GM21367 (cell line): Measurements from ENCODE around the gene KIFC3.
"Not testable (repeated sequence)": the region's sequence is repeated elsewhere in the genome, so short reads cannot be mapped to it uniquely, and the experiment has no call there.

Experiments
- ATAC-seq: cut with Tn5 transposase; IDR thresholded peaks from one replicate; pipeline ENCODE4 v1.9.1; 2021; ENCODE audit not compliant: unreplicated experiment

Gene KIFC3

GRCh38 chr16:57826052-57826451 lies 23.8 kb upstream of the KIFC3 start:
- ATAC-seq = no peak

DNA sequence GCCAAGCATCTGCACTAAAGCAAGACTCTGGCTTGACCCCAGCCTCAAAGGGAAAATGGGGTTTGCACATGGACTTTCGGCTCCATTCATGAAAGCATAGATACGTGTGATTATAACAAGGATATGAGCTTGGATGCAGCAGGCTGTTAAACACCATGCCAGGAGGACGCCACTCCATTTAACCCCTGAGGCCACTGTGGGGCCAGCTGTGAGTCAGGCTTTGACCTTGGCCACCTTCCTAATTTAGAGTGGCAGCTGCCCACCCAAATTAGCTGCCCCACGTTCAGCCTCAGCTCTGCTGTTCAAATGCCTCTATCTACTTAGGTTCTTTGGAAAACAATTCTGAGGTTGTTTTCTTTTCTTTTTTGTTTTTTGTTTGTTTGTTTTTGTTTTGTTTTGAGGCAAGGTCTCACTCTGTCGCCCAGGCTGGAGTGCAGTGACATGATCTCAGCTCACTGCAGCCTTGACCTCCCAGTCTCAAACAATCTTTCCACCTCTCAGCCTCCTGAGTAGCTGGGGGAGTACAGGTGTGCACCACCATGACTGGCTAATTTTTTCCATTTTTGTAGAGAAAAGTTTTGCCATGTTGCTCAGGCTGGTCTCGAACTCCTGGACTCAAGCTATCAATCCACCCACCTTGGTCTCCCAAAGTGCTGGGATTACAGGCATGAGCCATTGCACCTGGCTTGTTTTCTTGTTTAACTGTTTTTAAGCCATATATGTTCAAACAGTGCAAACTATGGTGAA lies 23.2 kb upstream of the KIFC3 start:
- ATAC-seq = no peak

GRCh38 chr16:57824888-57825287 lies 22.6 kb upstream of the KIFC3 start:
- no peak for ATAC-seq

GRCh38 chr16:57823836-57824235 lies 21.5 kb upstream of the KIFC3 start:
- no peak for ATAC-seq

DNA sequence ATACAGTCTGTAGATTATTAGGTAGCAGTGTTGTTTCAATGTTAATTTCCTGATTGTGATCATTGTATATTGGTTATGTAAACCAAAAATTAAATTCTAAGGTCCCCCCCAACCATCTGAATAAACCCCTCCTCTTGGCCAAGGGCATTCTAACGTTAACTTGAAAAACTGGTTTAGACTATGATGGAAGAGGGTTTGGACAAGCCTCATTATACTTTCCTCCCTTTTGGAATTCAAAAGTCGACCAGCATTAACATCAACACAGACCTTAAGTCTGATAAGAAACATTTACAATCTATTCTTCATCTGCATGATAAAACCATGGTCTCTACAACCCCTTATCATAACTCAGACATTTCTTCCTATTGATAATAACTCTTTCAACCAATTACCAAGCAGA lies 20.6 kb upstream of the KIFC3 start:
- ATAC-seq = no peak

DNA sequence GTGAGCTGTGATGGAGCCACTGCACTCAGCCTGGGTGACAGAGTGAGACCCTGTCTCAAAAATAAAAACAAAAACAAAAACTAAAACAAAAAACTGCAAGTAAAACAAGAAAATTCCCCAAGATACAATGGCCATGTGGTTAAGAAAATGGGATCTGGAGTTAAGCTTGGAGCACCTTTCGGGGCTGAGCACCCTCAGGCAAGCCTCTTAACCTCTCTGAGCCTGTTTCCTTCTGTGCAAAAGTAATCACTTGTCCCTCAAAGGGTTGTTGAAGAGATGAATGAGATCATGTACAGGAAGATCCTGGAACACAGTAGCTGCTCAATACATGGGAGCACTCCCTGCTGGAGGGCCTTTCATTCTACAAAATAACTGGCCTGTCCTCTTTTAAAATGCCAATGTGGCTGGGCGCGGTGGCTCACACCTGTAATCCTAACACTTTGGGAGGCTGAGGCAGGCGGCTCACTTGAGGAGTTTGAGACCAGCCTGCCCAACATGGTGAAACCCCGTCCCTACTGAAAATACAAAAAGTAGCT lies 19.8 kb upstream of the KIFC3 start:
- ATAC-seq = no peak

DNA sequence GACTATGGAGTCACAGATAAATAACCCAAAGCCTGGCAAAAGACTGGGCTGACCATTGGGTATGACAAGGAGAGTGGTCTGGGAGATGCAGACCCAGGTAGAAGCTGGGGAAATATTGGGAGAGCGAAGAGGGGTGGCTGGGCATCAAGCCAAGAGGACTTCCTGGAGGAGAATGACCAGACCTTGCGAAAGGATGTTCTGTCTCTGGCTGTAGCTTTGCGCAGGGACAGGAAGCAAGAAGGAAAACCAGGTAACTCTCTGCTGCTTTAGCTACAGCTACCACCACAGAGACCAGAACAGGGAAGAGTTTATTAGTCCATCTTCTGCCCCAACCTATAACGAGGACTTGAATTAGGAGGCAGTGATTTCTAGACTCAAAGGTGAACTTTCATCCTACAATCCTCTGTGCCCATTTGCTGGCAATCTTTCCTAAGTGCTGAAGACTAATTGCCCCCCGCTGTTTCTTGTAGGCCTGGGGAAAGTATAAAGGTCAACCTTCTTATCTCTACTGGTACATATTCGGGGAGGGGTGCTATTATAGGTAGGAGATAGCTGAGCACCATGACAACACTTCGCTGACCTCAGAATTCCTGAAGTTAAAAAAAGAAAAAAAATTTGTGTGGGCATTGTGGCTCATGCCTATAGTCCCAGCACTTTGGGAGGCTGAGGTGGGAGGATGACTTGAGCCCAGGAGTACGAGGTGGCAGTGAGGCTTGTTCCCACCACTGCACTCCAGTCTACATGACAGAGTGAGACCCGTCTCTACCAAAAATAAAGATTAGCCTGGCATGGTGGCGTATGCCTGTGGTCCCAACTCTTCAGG lies 19.1 kb upstream of the KIFC3 start:
- ATAC-seq = no peak

DNA sequence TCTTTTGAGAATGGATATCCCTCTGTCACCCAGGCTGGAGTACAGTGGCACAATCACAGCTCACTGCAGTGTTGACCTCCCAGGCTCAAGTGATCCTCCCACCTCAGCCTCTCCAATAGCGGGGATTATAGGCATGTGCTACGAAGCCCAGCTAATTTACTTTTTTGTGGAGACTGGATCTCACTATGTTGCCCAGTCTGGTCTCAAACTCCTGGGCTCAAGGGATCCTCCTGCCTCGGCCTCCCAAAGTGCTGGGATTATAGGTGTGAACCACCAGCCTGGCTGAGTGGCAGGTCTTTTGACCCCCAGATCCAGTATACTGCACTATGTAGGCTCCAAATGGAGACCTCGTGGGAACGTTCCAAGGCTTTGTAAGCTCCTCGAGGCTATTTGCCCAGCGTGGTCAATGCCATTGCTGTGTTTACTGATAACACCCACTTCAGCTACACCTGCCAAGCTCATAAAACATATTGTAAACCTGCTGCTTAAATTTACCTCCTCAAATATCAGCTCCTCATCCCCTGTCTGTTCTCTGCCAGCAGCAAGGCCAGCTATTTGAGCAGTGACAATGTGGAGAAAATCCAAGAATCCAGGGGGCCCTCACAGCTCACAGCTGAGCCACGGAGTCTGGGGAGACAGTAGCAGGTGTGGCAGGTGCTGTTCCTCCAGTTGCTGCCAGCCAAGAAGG lies 16.2 kb upstream of the KIFC3 start:
- no peak for ATAC-seq

GRCh38 chr16:57817680-57818079 lies 15.4 kb upstream of the KIFC3 start:
- ATAC-seq = no peak

DNA sequence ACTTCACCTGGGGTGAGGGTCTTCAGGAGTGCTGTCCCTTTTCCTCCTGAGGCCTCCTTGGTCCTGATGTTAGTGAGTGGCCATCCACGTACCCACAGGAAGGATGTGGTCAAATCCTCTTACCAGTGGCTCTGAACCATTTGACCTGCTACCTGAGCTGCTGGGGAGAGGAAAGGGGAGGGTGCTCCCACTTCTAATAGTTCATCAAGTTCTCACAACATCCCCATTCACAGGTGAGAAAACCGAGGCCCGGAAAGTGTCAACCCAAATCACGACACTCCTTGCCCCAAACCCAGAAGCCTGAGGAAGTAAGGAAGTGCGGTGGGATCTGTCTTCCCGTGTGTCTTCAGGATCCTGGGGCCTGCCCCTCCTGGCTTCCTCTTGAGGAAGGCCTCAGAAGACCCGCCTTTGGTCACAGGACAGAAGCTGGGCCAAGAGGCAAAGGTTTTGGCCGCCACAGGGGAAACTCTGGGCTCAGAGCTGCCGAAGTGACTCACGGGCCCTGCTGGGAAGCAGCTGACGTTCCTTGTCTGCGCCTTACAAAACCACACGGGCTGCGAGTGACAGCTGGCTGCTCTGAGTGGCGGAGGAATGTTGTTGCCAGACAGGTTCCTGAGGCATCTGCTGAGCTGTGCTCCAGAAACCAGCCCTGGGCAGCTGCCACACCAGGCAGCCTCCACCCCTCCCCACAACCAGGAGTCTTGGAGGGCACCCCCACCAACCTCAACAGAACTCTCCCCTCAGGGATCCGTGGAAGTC lies 13.9 kb upstream of the KIFC3 start:
- no peak for ATAC-seq

GRCh38 chr16:57814896-57815295 lies 12.6 kb upstream of the KIFC3 start:
- no peak for ATAC-seq

- ATAC-seq = no peak
These were observed 11.2 kb upstream of the KIFC3 start for GRCh38 chr16:57813466-57813865.

DNA sequence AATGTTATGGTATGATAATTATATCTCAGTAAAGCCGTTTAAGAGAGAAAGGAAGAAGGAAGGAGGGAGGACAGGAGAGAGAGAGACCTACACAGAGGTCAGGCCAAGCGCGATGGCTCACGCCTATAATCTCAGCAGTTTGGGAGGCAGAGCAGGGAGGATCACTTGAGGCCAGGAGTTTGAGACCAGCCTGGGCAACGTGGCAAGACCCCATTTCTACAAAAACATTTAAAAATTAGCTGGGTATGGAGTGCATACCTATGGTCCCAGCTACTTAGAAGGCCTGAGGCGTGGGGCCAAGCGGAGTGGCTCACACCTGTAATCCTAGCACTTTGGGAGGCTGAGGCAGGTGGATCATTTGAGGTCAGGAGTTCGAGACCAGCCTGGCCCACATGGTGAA lies 9.0 kb upstream of the KIFC3 start:
- not testable (repeated sequence) for ATAC-seq

GRCh38 chr16:57810197-57811031 lies 8.1 kb upstream of the KIFC3 start:
- peak; percentile 96 for ATAC-seq

- peak; percentile 7 for ATAC-seq
These were observed 7.2 kb upstream of the KIFC3 start for GRCh38 chr16:57809276-57810196.

DNA sequence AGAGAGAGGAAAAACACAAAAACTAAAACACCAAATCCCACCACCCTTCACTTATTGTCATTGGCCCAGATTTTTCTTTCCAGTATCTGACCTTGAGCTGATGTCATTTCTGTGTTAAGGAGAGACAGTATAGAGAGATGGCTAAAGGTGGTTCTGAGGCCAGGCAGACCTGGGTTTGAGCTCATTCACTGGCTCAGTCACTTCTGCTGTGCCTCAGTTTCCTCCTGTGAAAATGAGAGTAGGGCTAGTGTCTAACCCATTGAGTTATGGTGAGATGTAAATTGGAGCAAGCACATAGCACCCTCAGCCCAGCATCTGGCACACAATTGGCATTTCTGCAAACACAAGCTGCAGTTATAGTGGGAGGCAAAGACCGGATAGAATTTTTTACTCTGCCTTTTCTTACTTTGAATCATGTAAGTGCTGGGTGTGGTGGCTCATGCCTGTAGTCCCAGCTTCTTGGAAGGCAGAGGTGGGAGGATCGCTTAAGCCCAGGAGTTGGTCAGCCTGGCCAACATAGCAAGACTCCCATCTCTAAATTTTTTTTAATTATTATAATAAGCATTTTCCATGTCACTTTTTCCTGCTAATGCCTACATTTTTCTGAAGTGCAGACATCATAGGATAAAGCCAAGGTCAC lies 6.4 kb upstream of the KIFC3 start:
- no peak for ATAC-seq

DNA sequence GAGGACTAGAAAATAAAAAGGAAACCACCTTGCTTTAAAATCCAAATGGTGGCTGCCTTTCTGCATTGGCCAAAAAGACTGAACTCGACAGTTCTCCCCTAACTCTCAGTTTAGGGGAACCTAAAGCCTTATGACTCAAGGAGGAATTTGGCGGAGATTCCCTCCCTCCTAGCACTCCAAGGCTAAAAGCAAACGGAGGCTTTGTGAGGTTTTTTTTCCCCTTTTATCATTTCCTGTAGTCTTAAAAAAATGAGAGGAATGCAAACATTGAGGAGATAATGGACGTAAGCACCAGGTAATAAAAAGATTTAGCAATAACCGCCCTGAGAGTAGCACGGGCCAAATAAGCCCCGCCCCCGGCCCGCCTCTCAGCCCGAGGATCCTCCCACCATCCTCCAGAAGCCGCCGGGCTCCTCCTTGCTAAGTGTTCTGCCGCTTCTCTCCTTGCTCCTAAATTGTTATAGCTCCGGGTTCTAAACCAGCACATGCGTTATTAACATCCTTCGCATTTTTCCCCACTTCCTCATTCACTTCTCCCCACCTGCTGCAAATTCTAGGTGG lies 5.8 kb upstream of the KIFC3 start:
- ATAC-seq = no peak
